DND-41 (cell line): ENCODE data around the gene MEF2C.

ENCODE experiments used
- ATAC-seq: fragments of 200-7000 bp; cut with Tn5 transposase; 3 replicates; pipeline ENCODE4 v1.9.1; 2021; ENCODE audit warnings: low read depth; ENCODE audit not compliant: insufficient read depth
- DNase-seq: peaks from one replicate; pipeline ENCODE4 v3.0.0-alpha.2; 2020
- H2AFZ ChIP-seq: 2 replicates; pipeline ENCODE4 v1.6.0; 2012; ENCODE audit warnings: low read depth, low read length
- H3K27ac ChIP-seq: 2 replicates; pipeline ENCODE4 v1.5.1; 2012; ENCODE audit warnings: low read length, inconsistent platforms
- H3K27me3 ChIP-seq: fragments of 200-600 bp; sonication (generic); 2 replicates; pipeline ENCODE4 v1.6.0; 2012; ENCODE audit warnings: low read length, mild to moderate bottlenecking, inconsistent platforms; ENCODE audit not compliant: insufficient read depth, poor library complexity
- H3K36me3 ChIP-seq: 2 replicates; pipeline ENCODE4 v1.5.1; 2012; ENCODE audit warnings: low read length, inconsistent platforms; ENCODE audit not compliant: insufficient read depth
- H3K4me1 ChIP-seq: 2 replicates; pipeline ENCODE4 v1.5.1; 2012; ENCODE audit warnings: mild to moderate bottlenecking, low read length; ENCODE audit not compliant: insufficient read depth
- H3K4me2 ChIP-seq: 2 replicates; pipeline ENCODE4 v1.6.0; 2012; ENCODE audit warnings: mild to moderate bottlenecking, moderate library complexity, low read length, inconsistent platforms; ENCODE audit not compliant: insufficient read depth
- H3K4me3 ChIP-seq, 2 experiments: fragments of 200-600 bp in 1 of 2; shearing (Covaris generic) in 1 of 2; 2 replicates each; pipeline ENCODE4 v1.5.1; 2012 to 2016; ENCODE audit warnings: inconsistent platforms in 2 of 2, low read length in 2 of 2, mild to moderate bottlenecking in 2 of 2, low read depth in 1 of 2, moderate library complexity in 1 of 2
- H3K79me2 ChIP-seq: 2 replicates; pipeline ENCODE4 v1.6.0; 2012; ENCODE audit warnings: low read length, inconsistent platforms; ENCODE audit not compliant: insufficient read depth
- H3K9ac ChIP-seq: 2 replicates; pipeline ENCODE4 v1.6.0; 2012; ENCODE audit warnings: low read depth, mild to moderate bottlenecking, inconsistent platforms, low read length, moderate library complexity
- H3K9me3 ChIP-seq: 2 replicates; pipeline ENCODE4 v1.5.1; 2012; ENCODE audit warnings: low read length, moderate library complexity, mild to moderate bottlenecking, inconsistent platforms; ENCODE audit not compliant: insufficient read depth, severe bottlenecking
- H4K20me1 ChIP-seq: 2 replicates; pipeline ENCODE4 v1.6.0; 2012; ENCODE audit warnings: low read length; ENCODE audit not compliant: insufficient read depth
- EZH2 ChIP-seq: IDR thresholded peaks from 3 replicates; pipeline ENCODE4 v1.6.1; 2012; ENCODE audit warnings: borderline replicate concordance, low read depth, mild to moderate bottlenecking, moderate library complexity, low read length, inconsistent platforms; ENCODE audit not compliant: severe bottlenecking
- TF ChIP-seq, protein P1 (sequence below): IDR thresholded peaks from 2 replicates; pipeline ENCODE4 v1.5.1; 2012; ENCODE audit warnings: borderline replicate concordance, low read length, moderate library complexity, mild to moderate bottlenecking; ENCODE audit not compliant: poor library complexity, severe bottlenecking; ENCODE audit errors: extremely low read depth

MEF2C gene

GRCh38 chr5:88899096-88899737 lies 16.2 kb upstream of the MEF2C start:
- Histone ChIP-seq H2AFZ (no peak overlapping the region), H3K9ac (no peak overlapping the region), H3K4me3 (no peak overlapping the region), H3K9me3 (no peaks in the 10 kb centered on the region), H3K27me3 (no peaks in the 10 kb centered on the region), H3K36me3 (no peaks in the 10 kb centered on the region), H3K4me1 (no peaks in the 10 kb centered on the region), H3K79me2 (no peaks in the 10 kb centered on the region), H4K20me1 (no peaks in the 10 kb centered on the region), H3K27ac (no peak overlapping the region), H3K4me2 (no peak overlapping the region)
- DNase-seq (no peak), ATAC-seq (no peak)
- no peak for TF ChIP-seq EZH2
- TF ChIP-seq, protein P1, sequence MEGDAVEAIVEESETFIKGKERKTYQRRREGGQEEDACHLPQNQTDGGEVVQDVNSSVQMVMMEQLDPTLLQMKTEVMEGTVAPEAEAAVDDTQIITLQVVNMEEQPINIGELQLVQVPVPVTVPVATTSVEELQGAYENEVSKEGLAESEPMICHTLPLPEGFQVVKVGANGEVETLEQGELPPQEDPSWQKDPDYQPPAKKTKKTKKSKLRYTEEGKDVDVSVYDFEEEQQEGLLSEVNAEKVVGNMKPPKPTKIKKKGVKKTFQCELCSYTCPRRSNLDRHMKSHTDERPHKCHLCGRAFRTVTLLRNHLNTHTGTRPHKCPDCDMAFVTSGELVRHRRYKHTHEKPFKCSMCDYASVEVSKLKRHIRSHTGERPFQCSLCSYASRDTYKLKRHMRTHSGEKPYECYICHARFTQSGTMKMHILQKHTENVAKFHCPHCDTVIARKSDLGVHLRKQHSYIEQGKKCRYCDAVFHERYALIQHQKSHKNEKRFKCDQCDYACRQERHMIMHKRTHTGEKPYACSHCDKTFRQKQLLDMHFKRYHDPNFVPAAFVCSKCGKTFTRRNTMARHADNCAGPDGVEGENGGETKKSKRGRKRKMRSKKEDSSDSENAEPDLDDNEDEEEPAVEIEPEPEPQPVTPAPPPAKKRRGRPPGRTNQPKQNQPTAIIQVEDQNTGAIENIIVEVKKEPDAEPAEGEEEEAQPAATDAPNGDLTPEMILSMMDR: no peak

GRCh38 chr5:88897748-88898147 lies 14.8 kb upstream of the MEF2C start:
- DNase-seq: no peak
- Histone ChIP-seq H2AFZ (no peak overlapping the region), H3K4me1 (no peaks in the 10 kb centered on the region), H3K9ac (no peak overlapping the region), H4K20me1 (no peaks in the 10 kb centered on the region), H3K27ac (no peak overlapping the region), H3K4me3 (no peak overlapping the region), H3K79me2 (no peaks in the 10 kb centered on the region), H3K36me3 (no peaks in the 10 kb centered on the region), H3K9me3 (no peaks in the 10 kb centered on the region), H3K27me3 (no peaks in the 10 kb centered on the region), H3K4me2 (no peak overlapping the region)
- no peak for ATAC-seq
- TF ChIP-seq, protein P1: no peak

DNA sequence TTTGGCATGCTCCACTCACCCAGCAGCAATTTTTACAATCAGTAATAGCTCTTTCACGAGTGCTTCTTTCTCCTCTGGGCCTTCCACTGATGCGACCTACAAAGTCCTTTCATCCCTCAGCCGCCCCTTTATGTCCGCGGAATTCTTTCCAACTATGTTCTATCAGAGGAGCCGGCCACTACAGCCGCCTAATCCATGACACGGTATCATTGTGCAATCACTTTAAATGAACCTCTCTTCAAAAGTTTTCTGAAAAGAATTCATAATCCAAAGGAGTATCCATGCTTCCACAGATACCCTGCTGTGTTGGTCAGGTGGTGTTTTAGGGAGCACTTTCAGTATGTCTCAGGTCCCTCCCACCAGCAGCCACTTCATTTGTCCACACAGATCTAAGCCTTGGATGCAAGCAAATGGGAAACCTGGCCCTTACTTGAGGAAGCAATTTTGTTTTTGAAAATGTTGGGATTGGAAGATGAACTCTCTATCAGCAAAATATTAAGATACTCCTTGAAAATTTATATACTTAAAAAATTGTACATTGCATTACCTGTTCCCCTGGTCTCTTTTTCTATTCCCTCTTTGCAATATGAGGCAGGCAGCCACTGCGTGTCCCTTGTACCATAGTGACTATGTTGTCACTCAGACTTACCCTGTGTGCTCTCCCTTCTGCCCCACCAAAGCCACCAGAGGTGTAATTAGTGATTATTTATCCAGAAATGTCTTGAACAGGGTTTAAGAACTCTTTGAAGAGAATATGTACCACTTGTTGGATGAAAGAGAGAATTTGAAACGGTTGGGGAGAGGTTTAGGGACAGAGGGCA lies 12.9 kb upstream of the MEF2C start:
- ATAC-seq (no peak), DNase-seq (no peak)
- H3K9ac ChIP-seq: no peak overlapping the region
- no peaks in the 10 kb centered on the region for H3K4me1 ChIP-seq
- TF ChIP-seq, protein P1: no peak
- H4K20me1 ChIP-seq: no peaks in the 10 kb centered on the region
- no peak overlapping the region for H3K4me2 ChIP-seq
- no peak overlapping the region for H2AFZ ChIP-seq
- no peaks in the 10 kb centered on the region for H3K36me3 ChIP-seq
- no peak overlapping the region for H3K4me3 ChIP-seq
- no peaks in the 10 kb centered on the region for H3K79me2 ChIP-seq
- no peaks in the 10 kb centered on the region for H3K9me3 ChIP-seq
- no peaks in the 10 kb centered on the region for H3K27me3 ChIP-seq
- H3K27ac ChIP-seq: no peak overlapping the region
